HCT116 (cell line): ENCODE results near the gene ELFN1.

Experiments
- EGR1 ChIP-seq: IDR thresholded peaks from 2 replicates; pipeline ENCODE4 v1.6.1; 2012; ENCODE audit warnings: low read depth
- EZH2phosphoT487 ChIP-seq: fragments of 200-600 bp; IDR thresholded peaks from 2 replicates; pipeline ENCODE4 v1.6.1; 2018; ENCODE audit warnings: antibody characterized with exemption, borderline replicate concordance
- JUND ChIP-seq: IDR thresholded peaks from 2 replicates; pipeline ENCODE4 v1.6.1; 2012
- SIN3A ChIP-seq: IDR thresholded peaks from 2 replicates; pipeline ENCODE4 v1.6.1; 2012; ENCODE audit warnings: low read depth
- YY1 ChIP-seq: IDR thresholded peaks from 2 replicates; pipeline ENCODE4 v1.6.1; 2011; ENCODE audit warnings: low read length, low read depth, moderate library complexity, mild to moderate bottlenecking; ENCODE audit not compliant: insufficient replicate concordance; ENCODE audit errors: extremely low read depth
- ZNF274 ChIP-seq: fragments of 200-500 bp; sonication (Bioruptor generic); IDR thresholded peaks from 2 replicates; pipeline ENCODE4 v1.6.1; 2014; ENCODE audit warnings: mild to moderate bottlenecking, low read depth, low read length, inconsistent platforms
- TF ChIP-seq, protein P1 (sequence below), 3 experiments: fragments of 200-600 bp in 1 of 3; sonication (generic) in 1 of 3; IDR thresholded peaks in 2 of 3; conservative IDR thresholded peaks in 1 of 3; 2 replicates each; pipeline ENCODE4 v1.5.1; 2012 to 2017; ENCODE audit warnings: low read depth in 2 of 3, low read length in 2 of 3, antibody characterized with exemption in 1 of 3, borderline replicate concordance in 1 of 3, control low read depth in 1 of 3, mild to moderate bottlenecking in 1 of 3, mixed read lengths in 1 of 3, mixed run types in 1 of 3, moderate library complexity in 1 of 3; ENCODE audit not compliant: insufficient read depth in 1 of 3

DNA sequence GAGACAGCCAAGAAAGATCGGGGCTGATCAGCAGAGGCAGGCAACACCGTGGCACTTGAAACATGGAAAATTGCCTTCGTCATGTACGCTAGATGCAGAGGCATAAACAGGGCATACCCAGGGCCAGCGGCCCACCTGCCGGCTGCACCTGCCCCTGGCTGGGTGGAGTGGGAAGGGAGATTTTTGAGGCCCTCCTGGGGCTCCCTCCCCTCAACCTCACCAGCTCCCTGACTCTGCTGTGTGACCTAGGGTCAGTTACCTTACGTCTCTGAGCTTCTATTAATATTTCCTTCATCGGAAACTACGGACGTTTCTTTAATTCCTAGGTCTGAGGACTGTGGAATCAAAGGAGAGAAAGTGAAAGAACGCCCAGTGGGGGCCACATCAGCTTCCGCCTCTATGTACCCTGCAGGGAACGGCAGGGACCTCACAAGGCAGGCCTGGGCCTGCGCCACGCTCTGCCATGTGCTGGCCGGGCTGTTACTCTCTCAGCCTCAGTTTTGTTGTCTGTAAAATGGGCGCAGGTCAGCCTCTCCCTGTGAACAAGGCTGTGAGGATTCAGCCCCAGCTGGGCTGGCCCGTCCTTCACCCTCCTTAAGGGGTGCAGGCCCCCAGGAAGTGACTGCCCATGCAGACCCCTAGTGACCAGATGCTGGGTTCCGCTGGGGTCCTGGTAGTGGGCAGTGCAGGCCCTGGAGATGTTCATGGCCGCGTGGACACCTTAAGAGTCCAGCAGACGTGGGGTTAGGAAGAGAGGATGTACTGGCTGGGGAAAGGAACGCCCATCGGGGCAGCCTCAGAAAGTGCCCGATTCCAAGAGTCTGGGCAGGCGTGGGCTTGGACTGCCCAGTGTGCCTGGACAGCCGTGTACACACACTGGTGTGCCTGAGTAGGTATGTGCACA, 22.7 kb downstream of the ELFN1 start:
- TF ChIP-seq, protein P1, sequence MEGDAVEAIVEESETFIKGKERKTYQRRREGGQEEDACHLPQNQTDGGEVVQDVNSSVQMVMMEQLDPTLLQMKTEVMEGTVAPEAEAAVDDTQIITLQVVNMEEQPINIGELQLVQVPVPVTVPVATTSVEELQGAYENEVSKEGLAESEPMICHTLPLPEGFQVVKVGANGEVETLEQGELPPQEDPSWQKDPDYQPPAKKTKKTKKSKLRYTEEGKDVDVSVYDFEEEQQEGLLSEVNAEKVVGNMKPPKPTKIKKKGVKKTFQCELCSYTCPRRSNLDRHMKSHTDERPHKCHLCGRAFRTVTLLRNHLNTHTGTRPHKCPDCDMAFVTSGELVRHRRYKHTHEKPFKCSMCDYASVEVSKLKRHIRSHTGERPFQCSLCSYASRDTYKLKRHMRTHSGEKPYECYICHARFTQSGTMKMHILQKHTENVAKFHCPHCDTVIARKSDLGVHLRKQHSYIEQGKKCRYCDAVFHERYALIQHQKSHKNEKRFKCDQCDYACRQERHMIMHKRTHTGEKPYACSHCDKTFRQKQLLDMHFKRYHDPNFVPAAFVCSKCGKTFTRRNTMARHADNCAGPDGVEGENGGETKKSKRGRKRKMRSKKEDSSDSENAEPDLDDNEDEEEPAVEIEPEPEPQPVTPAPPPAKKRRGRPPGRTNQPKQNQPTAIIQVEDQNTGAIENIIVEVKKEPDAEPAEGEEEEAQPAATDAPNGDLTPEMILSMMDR (IDR thresholded peaks at IDR 0.05 in 2 of 3, conservative IDR thresholded peaks at IDR 0.05 in 1 of 3; ENCODE audit: borderline replicate concordance in 1 of 3, insufficient read depth in 1 of 3, low read depth in 2 of 3, low read length in 2 of 3): no peak
- TF ChIP-seq EZH2phosphoT487 (no peak), SIN3A (no peak), ZNF274 (no peak), YY1 (no peak), EGR1 (no peak), JUND (no peak)
